NB4 (cell line): ENCODE data around the gene NRXN3.
A peak's percentile ranks its signal among the peaks of the same experiment; 100 is the strongest.

Experiments
- DNase-seq: peaks from one replicate; pipeline ENCODE4 v3.0.0; 2010; ENCODE audit warnings: low read depth
- H3K4me3 ChIP-seq: one replicate; pipeline ENCODE4 v1.5.1; 2011; ENCODE audit warnings: mild to moderate bottlenecking, low read depth, low read length, moderate library complexity
- CTCF ChIP-seq: IDR thresholded peaks from one replicate; pipeline ENCODE4 v1.5.1; 2012; ENCODE audit warnings: low read depth, low read length
- MAX ChIP-seq: IDR thresholded peaks from 2 replicates; pipeline ENCODE4 v1.6.1; 2011; ENCODE audit warnings: low read depth, low read length
- MYC ChIP-seq: IDR thresholded peaks from 2 replicates; pipeline ENCODE4 v1.6.1; 2011; ENCODE audit warnings: low read depth, low read length
- POLR2A ChIP-seq: IDR thresholded peaks from 2 replicates; pipeline ENCODE4 v1.6.1; 2011; ENCODE audit warnings: mild to moderate bottlenecking; ENCODE audit not compliant: insufficient read length; ENCODE audit errors: extremely low read depth

NRXN3 gene

DNA sequence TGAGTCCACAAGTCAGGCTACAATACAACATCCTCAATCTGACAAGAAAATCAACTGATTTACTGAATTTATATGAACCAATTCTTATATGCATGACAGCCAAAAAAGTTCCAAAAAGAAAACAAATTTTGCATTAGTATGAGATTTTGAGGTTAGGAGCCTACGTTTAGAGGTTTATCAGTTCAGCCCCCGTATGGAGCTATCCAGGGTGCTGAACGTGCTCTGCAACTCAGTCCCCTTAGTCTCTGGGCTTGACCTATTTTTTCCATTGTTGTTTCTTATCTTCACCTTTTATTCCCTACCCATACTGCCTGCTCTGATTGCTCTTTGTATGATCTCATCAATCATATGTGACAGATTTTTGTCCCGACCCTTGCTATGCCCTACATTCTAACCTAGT is 693.0 kb downstream of the NRXN3 start:
- no peak overlapping the region for H3K4me3 ChIP-seq
- TF ChIP-seq MYC, result no peak
- no peak for TF ChIP-seq POLR2A
- no peak for TF ChIP-seq CTCF
- TF ChIP-seq MAX, result no peak
- DNase-seq, result peak; percentile 53

GRCh38 chr14:78872837-78873236 is 702.7 kb downstream of the NRXN3 start:
- TF ChIP-seq MAX (no peak), CTCF (no peak), POLR2A (no peak)

DNA sequence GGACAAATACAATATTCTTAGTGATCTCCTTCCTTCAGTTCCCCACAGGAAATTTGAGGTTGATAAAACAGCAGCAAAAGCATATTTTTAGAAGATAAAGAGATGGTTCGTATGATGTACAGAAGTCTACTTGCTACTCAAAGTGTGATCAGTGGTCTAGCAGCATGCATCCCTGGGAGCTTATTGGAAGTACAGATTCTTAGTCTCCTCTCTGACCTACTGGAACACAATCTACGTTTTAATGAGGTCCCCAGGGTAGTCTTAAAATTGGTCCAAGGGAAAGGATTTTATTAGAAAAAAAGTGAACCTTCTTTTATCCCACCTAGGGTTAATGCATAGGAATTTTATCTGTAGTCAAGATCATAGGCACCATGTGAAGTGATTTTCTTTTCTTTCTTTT is 703.4 kb downstream of the NRXN3 start:
- no peak overlapping the region for H3K4me3 ChIP-seq
- TF ChIP-seq MAX (no peak), POLR2A (no peak)
- DNase-seq, result no peak

More at GRCh38 chr14:78872837-78873236, 702.7 kb downstream of the NRXN3 start:
- DNase-seq, result no peak
- no peak overlapping the region for H3K4me3 ChIP-seq

DNA sequence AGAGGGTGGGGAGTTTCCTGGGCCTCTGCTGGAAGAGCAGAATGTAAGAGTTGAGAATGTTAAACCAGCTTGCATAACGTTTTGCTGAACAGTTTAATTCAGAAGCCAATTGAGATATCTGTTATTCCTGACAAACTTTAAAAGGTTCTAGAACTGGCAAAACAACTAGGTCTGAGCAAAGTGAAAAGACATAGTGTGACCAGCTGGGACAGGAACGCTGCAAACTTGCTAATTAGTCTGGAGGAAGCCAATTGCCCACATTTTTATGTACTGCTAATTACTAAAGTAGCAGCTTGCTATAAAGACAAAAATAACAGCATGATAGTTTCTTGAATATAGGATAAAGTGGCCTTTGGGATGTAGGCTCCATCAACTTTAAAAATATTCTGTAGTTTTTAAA is 704.9 kb downstream of the NRXN3 start:
- TF ChIP-seq MAX (no peak), CTCF (no peak), POLR2A (no peak), MYC (no peak)
- DNase-seq, result no peak
- no peak overlapping the region for H3K4me3 ChIP-seq

GRCh38 chr14:78885884-78886283 is 715.7 kb downstream of the NRXN3 start:
- H3K4me3 ChIP-seq, result no peak overlapping the region
- no peak for DNase-seq
- no peak for TF ChIP-seq POLR2A
- no peak for TF ChIP-seq CTCF
- no peak for TF ChIP-seq MAX
- TF ChIP-seq MYC, result no peak

DNA sequence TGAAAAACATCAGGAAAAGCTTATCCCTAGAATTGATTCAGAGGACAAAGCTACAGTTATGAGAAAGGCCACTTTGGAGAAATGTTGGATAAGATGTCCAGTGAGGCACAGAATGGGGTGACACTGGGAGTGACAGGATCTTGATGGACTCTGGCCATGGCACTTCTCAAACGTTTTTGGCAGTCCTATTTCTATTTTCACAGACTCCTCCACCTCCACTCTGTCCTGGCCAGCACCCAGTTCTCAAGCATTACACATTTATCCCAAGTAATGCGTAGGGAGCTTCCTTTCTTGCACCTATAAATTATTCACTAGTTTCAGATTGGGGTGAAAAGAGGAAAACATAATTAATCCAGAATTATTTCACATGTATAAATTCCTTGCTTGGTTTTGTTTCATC is 727.3 kb downstream of the NRXN3 start:
- no peak for DNase-seq
- no peak overlapping the region for H3K4me3 ChIP-seq
- TF ChIP-seq MAX (no peak), CTCF (no peak), POLR2A (no peak), MYC (no peak)
